ENCODE results near the gene CFDP1.

CFDP1 gene

DNA sequence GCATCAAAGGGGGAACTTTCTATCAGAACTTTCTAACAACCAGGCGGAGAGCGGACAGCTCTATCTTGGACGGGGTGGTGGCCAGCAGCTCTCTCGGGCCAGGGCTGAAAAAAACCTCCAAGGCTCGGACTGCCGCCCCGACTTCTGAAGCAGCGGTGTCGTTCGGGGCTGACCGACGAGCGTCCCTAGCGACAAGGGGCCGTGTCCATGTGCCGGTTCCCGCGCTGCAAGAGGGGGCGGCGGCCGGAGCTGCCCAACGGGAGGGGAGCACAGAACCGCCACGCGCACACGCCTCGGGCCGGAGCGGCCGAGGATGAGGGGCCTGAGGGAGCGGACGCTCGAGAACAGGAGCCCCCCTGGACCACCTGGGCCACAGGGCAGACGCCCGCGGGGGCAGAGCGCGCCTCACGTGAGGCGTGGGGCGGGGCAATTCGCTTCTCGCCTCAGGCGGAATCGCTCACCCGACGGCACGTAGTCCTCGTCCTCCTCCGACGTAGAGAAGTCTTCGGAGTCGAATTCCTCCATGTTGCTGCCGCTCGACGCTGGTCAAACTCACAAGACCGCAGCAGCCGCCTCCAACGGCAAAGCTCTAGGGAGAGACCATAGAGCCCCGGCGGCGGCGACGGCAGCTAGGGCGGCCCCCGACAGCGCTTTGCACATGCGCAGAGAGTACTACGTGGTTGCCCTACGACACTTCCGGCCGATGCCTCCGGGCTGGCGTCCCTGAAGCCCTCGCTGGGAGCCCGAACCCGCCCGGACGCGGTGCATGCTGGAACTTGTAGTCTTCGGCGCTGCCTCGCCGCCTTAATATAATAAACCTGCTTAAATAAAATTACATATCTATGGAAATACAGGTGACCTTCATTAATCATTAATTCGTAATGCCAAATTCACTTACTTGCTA lies at the start of gene CFDP1:
Gene CFDP1 (minus strand): TSS at position 676 of the 904 bp plus-strand sequence. CDS start 151 bp downstream, at position 525.
- peak; percentile 98 for DNase-seq (ENCODE audit: low spot score)

DNA sequence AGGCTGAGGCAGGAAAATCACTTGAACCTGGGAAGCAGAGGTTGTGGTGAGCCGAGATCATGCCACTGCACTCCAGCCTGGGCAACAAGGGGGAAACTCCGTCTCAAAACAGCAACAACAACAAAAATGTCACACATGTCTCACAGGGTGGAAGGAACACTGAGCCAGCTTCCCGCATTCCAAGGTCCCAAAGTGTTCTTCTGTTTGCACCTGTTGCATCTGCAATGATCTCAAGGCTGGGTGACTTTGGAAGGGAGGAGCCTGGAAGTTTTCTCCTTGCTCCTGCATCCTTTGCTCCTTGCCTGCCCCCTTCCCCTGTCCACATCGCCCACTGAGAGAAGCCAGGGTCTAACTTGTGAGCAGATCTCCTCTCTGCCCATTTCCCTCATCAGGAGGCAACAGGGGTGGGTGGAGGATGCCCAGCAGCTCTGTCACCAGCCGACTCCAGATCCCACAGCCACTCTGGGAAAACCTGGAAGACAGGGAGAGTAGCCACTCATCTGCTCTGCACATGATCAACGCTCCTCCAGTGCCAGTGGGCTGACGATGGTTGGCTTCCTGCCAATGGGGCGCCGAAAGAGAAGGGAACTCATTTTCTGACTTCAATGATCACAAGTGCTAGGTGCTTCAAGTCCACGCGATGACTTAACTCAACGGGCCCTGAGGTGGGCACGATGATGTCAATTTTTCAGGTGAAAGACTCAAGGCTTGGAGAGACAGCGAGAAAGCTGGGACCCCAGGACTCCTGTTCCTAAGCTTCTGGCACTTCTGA lies 49.3 kb upstream of the CFDP1 start:
- DNase-seq (ENCODE audit: low spot score), result no peak

DNA sequence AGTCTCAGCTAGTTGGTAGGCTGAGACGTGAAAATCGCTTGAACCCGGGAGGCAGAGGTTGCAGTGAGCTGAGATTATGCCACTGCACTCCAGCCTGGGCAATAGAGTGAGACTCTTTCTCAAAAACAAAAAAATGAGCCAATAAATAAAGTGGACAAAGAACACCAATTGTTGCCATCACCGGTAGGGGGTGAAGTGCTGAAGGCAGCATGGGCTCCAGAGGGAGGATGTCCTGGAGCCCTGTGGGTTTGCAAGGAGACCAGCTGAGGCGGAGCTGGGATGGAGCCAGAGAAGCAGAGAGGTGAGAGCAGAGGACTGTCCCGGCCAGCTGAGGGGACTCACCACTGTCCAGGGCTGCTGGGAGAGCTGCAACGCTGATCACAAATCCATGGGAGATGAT lies 48.2 kb upstream of the CFDP1 start:
- DNase-seq (ENCODE audit: low spot score), result no peak

DNA sequence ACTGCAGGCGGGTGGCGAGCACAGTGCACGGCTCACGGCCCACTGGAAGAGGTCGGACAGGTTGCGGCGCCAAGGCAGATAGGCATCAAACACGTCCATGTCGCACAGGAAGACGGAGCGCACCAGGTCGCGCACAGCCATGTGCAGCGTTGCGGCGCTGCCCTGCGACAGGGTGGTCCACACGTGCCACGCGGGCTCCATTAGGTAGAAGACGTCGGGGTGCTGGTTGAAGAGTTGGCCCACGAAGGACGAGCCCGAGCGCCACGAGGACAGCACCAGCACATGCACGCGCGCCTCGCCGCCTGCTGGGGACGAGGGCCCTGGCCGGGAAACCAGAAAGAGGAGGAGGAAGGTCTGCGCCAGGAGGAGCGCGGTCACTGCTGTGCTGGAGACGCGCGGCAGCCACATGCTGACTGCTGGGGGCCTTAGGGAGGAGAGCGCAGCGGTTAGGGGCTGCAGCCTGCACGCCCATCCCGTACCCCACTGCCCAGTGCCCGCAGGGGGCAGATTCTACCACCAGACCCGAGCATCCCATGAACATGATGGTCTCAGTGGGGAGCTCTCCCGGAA lies 46.2 kb upstream of the CFDP1 start:
- DNase-seq (ENCODE audit: low spot score), result no peak

DNA sequence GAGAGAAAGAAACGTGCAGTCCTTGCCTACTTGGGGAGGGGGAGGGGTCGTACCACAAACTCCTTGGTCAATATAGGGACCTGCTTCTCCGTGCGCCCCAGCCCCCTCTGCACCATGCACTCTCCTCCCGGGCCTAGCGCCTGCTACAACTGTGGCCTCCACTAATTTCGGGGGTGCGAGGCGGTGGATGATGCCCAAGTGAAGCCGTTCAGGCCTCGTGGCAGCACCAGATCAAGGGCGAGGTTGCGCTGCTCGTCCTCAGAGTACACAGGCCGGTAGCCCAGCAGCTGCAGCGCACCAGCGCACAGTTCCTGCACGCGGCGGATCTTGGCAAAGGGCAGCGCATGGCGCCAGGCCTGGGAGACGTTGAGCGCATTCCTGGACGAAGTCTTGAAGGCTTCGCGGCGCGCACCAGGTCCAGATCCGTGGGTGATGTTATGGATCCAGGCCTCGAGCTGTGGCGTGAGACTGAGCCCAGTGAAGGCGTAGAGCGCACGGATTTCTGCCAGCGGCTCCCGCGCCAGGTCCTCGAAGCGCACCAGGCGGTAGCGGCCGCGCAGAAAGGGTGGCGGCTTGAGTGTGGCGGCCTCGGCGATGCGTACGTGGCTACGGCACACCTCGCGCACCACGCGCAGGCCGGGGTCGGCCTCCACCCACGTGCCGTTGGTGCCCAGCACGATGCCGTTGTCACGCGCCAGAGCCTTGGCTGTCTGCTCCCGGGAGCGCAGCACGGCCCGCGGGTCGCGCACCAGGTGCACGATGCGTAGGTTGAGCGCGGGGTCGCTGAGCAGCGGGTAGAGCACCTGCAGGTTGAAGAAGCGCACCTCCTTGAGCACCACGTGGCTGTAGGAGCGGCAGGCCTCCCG lies 45.4 kb upstream of the CFDP1 start:
- DNase-seq (ENCODE audit: low spot score), result no peak

DNA sequence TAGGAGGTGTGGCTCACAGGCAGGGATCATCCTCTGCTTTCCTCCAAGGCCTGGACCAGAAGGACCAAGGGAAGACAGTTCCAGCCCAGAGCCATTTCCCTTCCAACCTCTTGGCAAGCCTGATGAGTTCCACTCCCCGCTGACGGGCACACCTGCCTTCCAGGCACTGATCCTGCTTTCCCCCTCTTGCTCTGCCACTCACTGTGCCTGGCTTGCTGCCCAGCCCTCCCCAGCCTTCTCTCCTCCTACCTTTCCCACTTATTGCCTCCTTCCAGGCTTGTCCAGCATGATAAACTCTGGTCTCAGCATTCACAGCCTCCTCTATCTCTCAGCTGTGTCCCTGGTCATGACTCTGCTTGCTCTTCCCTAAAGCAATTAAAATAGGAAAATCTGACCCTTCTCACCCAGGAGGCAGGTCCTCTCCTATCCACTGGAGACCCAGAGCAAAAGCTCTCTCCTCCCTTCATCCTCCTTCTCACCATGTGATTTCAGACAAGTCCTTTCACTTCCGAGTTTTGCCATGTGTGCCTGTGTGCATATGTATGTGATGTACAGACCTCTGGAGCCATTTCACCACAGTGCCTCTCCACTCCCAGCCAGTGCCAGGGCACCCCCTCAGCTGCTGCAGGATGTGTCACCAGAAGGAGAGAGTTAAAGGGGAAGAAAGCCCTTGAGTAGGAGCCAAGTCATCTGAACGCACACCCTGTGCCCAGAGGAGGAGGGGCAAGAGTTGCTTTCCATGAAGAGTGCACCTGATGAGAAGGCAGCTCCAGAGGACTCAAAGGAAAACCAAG lies 44.6 kb upstream of the CFDP1 start:
- no peak for DNase-seq (ENCODE audit: low spot score)

DNA sequence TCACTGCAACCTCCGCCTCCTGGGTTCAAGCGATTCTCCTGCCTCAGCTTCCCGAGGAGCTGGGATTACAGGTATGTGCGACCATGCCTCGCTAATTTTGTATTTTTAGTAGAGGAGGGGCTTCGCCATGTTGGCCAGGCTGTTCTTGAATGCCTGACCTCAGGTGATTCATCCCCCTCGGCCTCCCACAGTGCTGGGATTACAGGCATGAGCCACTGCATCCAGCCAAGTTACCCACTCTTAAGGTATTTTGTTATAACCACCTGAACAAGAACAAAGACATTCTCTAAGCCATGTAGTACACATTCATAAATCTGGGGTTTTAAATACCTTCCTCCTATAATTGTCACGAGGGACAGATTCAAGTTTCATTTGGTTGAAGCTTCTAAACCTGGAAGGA lies 43.5 kb upstream of the CFDP1 start:
- DNase-seq (ENCODE audit: low spot score), result no peak

DNA sequence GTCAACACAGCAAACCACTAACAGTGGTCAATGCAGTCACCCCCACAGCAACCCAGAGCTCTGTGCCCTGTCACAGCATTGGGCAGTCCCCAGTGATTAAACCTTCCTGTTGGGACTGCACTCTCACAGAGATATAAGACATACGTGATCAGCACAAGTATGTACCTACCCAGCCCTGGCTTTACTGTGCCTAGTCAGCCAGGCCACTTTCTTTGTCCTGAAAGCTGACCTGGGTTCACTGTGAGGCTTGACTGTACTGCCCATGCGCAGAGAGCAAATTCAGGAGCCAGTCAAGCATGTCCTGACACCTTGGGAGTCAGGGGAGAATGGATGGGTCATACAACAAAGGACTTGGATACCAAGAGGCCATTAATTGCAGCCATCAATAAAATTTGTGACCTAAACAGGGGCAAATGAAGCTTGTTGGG lies 42.1 kb upstream of the CFDP1 start:
- DNase-seq (ENCODE audit: low spot score), result no peak

DNA sequence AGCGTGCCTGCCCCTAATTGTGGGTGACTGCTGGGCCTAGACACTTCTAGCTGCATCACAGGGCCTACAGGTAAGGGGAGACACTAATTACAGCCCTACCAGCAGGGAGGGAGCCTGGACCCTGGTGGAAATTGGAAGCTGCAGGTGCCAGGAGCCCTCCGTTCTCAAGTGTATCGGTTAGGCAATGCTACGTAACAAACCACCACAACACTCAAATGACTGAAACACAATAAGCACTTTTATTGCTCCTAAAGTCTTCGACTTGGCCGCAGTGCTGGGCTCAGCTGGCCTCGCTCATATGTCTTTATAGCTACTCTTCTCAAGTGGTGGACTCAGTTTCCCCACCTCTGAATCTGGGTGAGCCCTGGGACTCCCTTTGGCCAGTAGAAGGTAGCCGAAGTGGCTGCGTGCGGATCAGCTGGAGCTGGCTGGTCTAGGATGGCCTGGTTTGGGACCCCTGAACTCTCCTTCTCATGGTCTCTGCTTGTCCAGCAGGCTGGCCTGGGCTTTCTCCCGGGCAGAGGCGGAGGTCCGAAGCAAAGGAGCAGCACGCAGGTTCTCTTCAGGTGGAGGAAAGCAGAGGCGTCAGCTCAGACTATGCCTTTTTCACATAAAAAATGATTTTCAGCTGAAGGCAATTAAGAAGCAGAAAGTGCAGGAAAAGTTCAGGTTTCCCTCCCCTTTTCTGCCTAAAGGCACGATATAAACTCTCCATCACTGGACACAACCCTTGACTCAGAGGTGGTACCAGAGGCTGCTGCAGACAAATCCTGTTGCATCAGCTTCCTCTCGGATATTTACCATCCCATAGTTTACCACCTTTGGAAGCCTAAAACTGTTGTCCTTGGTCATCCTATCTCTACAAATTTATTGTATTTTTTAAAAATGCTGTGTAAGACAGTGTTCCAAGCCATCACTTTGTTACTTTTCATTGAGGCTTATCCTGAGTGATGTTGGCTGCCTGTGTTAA lies 39.9 kb upstream of the CFDP1 start:
- DNase-seq (ENCODE audit: low spot score), result no peak

DNA sequence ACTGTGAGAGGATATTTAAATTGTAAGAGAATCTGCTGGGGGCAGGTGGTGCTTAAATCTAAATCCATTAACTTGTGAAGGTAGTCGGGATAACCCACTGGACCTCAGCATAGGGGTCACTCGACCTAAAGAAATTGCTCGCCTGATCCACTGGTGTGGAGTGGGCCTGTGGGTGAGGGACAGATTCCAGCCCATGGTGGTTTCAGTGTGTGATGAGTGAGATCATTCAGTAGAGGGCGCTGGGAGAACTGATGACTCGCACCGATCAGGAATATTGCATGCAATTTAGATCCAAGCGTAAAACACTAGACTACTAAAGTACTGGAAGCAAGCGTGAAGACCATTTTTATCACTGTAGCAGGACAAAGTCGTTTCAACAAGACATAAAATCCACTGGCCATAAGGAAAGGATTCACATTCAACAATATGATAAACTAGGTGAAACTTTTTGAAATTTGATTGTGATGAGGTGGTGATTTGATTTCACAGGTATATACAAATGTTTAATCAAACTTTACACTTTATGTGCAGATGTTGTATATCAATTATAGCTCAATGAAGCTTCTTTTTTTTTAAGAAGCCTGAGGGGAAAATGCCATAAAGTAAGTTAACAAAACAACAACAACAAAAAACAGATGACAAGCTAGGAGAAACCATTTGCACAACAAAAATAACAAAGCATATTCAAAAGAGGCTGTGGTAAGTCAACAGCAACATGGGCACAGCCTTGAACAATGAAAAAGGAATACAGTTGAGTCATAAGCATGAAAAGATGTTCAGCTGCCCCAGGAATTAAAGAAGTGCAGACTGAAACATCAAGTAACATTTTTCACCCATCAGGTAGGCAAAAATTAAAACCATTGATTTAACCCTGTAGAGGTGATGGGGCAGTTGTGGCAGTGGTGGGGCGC lies 38.7 kb upstream of the CFDP1 start:
- peak; percentile 70 for DNase-seq (ENCODE audit: low spot score)

DNA sequence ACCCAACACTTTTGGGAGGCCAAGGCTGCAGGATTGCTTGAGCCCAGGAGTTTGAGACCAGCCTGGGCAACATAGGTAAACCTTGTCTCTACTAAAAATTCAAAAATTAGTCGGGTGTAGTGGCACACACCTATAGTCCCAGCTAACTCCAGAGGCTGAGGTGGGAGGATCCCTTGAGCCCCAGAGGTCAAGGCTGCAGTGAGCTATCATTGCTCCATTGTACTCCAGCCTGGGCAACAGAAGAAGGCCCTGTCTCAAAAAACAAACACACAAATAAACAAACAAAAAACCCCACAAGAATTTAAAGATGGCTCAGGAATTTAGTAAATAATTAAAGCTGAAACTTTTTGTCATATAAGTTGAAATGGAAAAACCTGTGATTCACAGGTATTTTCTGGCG lies 33.5 kb upstream of the CFDP1 start:
- no peak for DNase-seq (ENCODE audit: low spot score)

DNA sequence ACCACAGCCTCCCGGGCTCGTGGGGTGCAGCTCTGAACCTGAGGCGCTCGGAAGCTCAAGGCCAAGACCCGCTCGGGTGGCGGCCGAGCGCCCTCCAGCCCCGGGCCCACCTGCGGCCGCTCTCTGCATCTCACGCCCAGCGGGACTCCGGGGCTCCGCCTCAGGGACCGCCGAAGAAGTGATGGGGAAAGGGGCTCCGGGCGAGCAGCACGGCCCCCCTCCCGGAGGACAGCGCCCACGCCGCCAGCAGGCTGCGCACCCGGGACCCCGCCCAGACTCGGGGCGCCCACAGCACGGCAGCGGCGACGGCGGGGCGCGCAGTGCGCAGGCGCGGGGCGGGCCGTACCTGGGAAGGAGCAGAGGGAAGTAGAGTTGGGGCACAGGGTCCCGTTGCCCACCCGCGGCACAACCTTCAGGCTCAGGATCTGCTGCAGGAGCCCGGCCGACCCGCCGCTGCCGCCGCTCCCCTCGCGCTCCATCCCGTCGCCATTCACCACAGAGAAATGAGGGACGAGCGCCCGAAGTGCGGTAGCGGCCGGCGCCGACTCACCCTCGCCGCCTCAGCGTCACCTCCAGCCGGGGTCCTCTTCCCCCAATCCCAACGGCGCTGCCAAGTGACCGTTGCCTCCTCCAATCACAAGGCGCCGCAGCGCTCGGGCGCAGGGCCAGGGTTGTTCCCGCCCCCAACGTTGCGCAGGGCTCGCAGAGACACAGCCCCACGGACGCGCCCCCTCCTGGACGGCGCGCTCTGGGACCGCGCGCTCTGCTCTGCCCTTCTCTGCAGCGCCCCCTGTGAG lies 31.0 kb upstream of the CFDP1 start, which contains the start of gene TMEM170A:
Gene TMEM170A (minus strand): TSS at position 568 of the 797 bp plus-strand sequence. CDS start 89 bp downstream, at position 479.
- peak; percentile 97 for DNase-seq (ENCODE audit: low spot score)

DNA sequence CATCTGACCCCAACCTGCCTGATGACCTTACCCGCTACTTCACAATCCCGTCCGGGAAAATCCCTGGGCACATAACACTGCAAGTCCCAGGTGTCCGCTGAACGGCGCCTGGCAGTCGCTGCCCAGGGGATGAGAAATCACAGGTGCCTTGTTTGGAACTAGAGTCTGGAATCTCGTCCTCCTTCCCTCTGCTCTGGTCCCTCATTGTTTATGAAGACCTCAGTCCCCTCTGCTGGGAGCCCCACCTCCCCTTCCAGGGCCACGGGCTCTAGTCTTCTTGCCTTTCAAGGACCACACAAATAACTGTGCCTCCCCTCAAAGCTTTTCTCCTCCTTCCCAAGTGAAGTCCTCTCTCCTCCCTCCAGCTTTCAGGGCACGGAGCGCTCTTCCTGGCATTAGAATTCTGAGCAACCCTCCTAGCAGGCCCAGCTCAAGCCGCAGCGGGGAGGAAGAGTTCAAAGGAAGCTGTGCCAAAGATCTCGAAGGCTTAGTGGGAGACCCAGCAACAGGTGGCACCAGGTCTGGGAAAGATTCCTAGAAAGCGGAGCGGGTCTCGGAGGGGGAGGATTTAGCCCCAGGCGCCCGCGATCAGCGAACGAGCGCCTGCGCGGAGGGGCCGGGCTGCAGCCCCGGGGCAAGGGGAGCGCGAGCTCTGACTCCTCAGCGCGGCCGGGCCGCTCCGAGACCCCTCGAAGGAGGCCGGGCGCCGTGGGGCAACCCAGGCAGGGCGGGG lies 30.3 kb upstream of the CFDP1 start:
- peak; percentile 19 for DNase-seq (ENCODE audit: low spot score)

DNA sequence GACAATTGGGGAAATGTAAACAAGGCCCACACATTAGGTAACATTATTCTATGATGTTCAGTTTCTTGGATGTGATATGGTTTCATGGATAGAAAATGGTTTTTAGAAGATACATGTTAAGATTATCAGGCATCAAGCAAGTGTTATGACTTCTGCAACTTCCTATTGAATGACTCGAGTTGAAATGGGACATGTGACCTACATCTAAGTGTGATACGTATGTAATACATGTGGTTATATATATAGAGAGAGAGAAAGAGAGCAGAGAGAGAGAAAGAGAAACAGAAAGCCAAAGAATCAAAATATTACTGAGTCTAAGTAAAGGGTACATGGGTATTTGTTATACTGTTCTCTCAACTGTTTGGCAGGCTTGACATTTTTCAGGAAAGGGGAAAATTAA lies 29.5 kb upstream of the CFDP1 start:
- no peak for DNase-seq (ENCODE audit: low spot score)

DNA sequence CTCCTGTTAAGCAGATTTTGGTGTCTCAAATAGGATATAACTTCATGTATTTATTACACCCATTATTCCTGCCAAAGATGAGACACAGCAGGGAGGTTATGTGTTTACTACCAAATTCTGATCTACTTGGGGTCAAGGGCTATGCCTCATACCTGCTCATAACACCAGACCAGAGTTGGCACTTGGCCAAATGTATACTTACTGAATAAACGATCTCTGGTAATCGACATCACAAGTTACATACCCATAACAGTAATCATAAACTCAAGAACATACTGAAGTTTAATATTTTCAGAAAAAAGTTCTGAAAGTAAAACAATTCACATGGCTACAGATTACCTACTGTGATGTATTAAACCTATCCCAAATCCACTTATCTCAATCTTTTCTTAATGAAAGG lies 28.3 kb upstream of the CFDP1 start:
- no peak for DNase-seq (ENCODE audit: low spot score)

DNA sequence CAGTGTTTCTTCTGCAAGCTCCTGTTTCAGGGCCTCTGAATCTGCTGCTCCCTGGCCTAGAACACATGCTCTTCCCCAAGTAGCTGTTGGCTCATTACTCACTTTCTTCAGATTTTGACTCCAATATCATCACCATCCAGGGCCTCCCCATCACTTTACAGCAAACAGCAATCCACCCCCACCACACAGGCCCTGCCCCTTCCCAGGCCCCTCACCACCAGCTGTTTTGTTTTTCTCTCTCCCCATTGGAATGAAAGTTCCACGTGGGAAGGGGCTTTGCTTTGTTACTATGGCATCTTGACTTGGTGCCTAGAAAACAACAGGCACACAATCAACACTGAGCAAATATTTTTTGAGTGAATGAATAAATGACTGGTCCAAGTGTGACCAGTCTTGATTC lies 27.1 kb upstream of the CFDP1 start:
- DNase-seq (ENCODE audit: low spot score), result no peak

DNA sequence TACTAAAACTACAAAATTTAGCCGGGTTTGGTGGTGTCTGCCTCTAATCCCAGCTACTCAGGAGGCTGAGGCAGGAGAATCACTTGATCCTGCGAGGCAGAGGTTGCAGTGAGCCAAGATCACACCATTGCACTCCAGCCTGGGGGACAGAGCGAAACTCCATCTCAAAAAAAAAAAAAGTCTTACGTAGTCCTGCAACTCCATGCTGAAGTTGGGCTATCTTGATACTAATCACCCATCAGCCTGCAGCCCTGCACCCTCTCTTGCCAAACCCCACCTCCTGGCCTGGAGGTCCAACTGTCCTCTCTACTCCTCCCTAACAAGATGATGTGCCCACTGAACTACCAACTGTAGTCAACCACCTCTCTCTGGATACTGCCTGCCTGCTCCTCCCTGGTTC lies 26.4 kb upstream of the CFDP1 start:
- no peak for DNase-seq (ENCODE audit: low spot score)
